ENCODE results near the gene STAT6. TPM values are rescaled to one million over a fixed set of nuclear protein-coding genes. Genes with fewer than 3 reads are reported as not detected.

The STAT6 gene
- total RNA-seq, 2 donors from 2014 or later = 52.7 to 82.4 TPM

GRCh38 chr12:57046086-57046791 is 64.9 kb downstream of the STAT6 start:
- intact Hi-C loops (cut with DNase I) = no loop called here
- H3K4me1 ChIP-seq = no peaks in the 10 kb centered on the region
- no peaks in the 10 kb centered on the region for H3K9me3 ChIP-seq
- H3K27me3 ChIP-seq = no peaks in the 10 kb centered on the region
- ATAC-seq (no peak), DNase-seq (no peak)
- no peak overlapping the region for H3K27ac ChIP-seq
- H3K36me3 ChIP-seq (replicated peaks in 1 of 2; ENCODE audit: insufficient read depth in 1 of 2, low read depth in 2 of 2) = no peaks in the 10 kb centered on the region
- TF ChIP-seq CTCF (IDR thresholded peaks at IDR 0.05) (no peak), POLR2A (IDR thresholded peaks at IDR 0.05) (no peak)
- 58 to 60% methylated on average over 6 of the region's 6 CpGs for WGBS, 2 donors
- H3K4me3 ChIP-seq = no peak overlapping the region

Other genes with a start within 250 kb of the STAT6 start
- not detected for gene SDR9C7, start 177.0 kb downstream of the STAT6 start, total RNA-seq
- gene RDH16, start 153.8 kb downstream of the STAT6 start, total RNA-seq = 1 to 10 TPM in 1 of 2 donors, under 1 TPM in 1; 0.99 to 1.3 TPM
- gene ZBTB39, start 104.8 kb downstream of the STAT6 start, total RNA-seq = 1 to 10 TPM; 3.6 to 5.2 TPM
- gene TAC3, start 94.8 kb downstream of the STAT6 start, total RNA-seq = not detected
- gene MYO1A, start 61.2 kb downstream of the STAT6 start, total RNA-seq = 1 to 10 TPM in 1 of 2 donors, not detected in 1; 1.8 TPM
- gene NEMP1, start 32.6 kb downstream of the STAT6 start, total RNA-seq = 1 to 10 TPM; 2.3 to 5.2 TPM
- gene NAB2, start 22.2 kb downstream of the STAT6 start, total RNA-seq = 1 to 10 TPM; 4.0 to 7.3 TPM
- gene LRP1, start 17.1 kb upstream of the STAT6 start, total RNA-seq = 100 to 1,000 TPM in 1 of 2 donors, 10 to 100 TPM in 1; 61.2 to 162 TPM
- not detected for gene LRP1-AS, start 36.3 kb upstream of the STAT6 start, total RNA-seq
- 1 to 10 TPM; 2.9 to 4.6 TPM for gene NXPH4, start 105.4 kb upstream of the STAT6 start, total RNA-seq
- 10 to 100 TPM; 47.7 to 77.5 TPM for gene SHMT2, start 118.3 kb upstream of the STAT6 start, total RNA-seq
- 1 to 10 TPM in 1 of 2 donors, under 1 TPM in 1; 0.78 to 2.0 TPM for gene STAC3, start 139.8 kb upstream of the STAT6 start, total RNA-seq